ENCODE data around the gene UBE2D2. TPM values are rescaled to one million over a fixed set of nuclear protein-coding genes. Genes with fewer than 3 reads are reported as not detected.

Gene UBE2D2
- total RNA-seq, 4 donors from 2014 or later, result 65.2 to 114 (median 85.6) TPM

DNA sequence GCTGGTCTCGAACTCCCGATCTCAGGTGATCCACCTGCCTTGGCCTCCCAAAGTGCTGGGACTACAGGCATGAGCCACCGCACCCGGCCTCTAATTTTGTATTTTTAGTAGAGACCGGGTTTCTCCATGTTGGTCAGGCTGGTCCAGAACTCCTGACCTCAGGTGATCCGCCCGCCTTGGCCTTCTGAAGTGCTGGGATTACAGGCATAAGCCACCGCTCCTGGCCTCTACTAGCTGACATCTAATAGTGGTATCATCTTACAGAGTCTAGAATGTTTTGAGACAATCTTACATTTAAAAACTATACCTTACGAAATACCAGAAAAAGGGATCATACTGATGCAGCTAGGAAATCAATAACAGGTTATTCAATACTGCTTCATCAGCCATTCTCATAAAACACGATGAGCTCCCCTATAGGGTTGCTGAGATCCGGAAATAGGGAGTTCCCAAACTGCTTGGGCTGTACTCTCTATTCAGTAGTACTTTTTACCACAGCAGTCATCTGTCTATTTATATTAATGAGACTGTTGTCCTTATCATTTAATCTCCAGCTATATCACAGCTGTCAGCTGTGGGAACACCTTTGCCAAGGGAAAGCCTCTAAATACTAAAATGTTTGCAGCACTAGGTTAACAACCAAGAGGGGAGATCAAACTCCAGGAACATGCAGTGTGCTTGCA, 8.1 kb upstream of the UBE2D2 start:
- Histone ChIP-seq H3K4me3 (no peak overlapping the region), H3K9me3 (no peaks in the 10 kb centered on the region), H3K27me3 (no peaks in the 10 kb centered on the region), H3K4me1 (no peaks in the 10 kb centered on the region), H3K27ac (no peak overlapping the region), H3K36me3 (no peaks in the 10 kb centered on the region)
- TF ChIP-seq POLR2AphosphoS5 (IDR thresholded peaks at IDR 0.05) (no peak), POLR2A (IDR thresholded peaks at IDR 0.05) (no peak), EP300 (IDR thresholded peaks at IDR 0.05) (no peak)
- TF ChIP-seq, protein P1, sequence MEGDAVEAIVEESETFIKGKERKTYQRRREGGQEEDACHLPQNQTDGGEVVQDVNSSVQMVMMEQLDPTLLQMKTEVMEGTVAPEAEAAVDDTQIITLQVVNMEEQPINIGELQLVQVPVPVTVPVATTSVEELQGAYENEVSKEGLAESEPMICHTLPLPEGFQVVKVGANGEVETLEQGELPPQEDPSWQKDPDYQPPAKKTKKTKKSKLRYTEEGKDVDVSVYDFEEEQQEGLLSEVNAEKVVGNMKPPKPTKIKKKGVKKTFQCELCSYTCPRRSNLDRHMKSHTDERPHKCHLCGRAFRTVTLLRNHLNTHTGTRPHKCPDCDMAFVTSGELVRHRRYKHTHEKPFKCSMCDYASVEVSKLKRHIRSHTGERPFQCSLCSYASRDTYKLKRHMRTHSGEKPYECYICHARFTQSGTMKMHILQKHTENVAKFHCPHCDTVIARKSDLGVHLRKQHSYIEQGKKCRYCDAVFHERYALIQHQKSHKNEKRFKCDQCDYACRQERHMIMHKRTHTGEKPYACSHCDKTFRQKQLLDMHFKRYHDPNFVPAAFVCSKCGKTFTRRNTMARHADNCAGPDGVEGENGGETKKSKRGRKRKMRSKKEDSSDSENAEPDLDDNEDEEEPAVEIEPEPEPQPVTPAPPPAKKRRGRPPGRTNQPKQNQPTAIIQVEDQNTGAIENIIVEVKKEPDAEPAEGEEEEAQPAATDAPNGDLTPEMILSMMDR (IDR thresholded peaks at IDR 0.05), result no peak
- 92 to 94% methylated on average over 4 to 11 of the region's 11 CpGs for WGBS, 2 donors (ENCODE audit: low coverage in 1 of 2)
- ATAC-seq, result no peak

DNA sequence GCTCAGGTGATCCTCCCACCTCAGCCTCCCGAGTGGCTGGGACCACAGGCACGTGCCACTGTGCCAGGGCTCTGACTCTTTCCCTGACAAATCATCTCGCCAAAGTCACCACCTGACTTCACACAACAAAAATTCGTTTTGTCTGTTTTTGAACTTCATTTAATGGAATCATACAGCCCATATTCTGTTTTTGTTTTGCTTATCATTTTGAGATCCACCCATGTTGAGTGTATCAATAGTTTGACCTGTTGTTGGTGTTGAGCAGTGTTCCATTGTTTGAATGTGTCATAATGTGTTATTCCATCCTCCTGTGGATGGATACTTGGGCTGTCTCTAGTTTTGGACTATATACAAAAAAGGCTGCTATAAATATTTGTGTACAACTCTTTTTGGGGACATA, 6.9 kb upstream of the UBE2D2 start:
- no peak overlapping the region for H3K27ac ChIP-seq
- no peaks in the 10 kb centered on the region for H3K36me3 ChIP-seq
- 72 to 86% methylated on average over 3 to 4 of the region's 4 CpGs for WGBS, 2 donors (ENCODE audit: low coverage in 1 of 2)
- H3K4me1 ChIP-seq, result no peaks in the 10 kb centered on the region
- no peaks in the 10 kb centered on the region for H3K9me3 ChIP-seq
- no peak for ATAC-seq
- H3K27me3 ChIP-seq, result no peaks in the 10 kb centered on the region
- no peak overlapping the region for H3K4me3 ChIP-seq
- TF ChIP-seq POLR2A (IDR thresholded peaks at IDR 0.05), result no peak
- no peak for TF ChIP-seq EP300 (IDR thresholded peaks at IDR 0.05)
- TF ChIP-seq, protein P1 (IDR thresholded peaks at IDR 0.05), result no peak
- no peak for TF ChIP-seq POLR2AphosphoS5 (IDR thresholded peaks at IDR 0.05)

DNA sequence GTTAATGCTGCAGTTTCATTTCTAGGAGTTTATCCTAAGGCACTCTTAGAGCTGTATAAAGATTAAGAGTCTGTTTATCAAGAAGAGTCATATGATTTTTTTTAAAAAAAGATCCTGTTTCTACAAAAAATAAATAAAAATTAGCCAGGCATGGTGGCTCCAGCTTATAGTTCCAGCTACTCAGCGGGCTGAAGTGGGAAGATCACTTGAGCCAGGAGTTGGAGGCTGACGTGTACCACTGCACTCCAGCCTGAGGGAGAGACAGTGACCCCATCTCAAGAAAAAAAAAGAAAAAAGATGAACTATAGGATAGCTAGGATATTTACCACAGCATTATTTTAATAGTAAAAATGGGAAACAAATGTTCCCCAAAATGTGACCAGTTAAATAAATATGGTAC, 3.3 kb upstream of the UBE2D2 start:
- no peak overlapping the region for H3K4me3 ChIP-seq
- H3K4me1 ChIP-seq, result peaks cover 0 to 15% (median 5%) of the 10 kb centered on the region in 3 donors
- H3K27me3 ChIP-seq, result no peaks in the 10 kb centered on the region
- TF ChIP-seq EP300 (IDR thresholded peaks at IDR 0.05) (no peak), POLR2A (IDR thresholded peaks at IDR 0.05) (no peak), POLR2AphosphoS5 (IDR thresholded peaks at IDR 0.05) (no peak)
- TF ChIP-seq, protein P1 (IDR thresholded peaks at IDR 0.05), result no peak
- ATAC-seq, result no peak
- H3K36me3 ChIP-seq, result no peaks in the 10 kb centered on the region
- no peaks in the 10 kb centered on the region for H3K9me3 ChIP-seq
- 50 to 54% methylated on average over 2 of the region's 2 CpGs for WGBS, 2 donors (ENCODE audit: low coverage in 1 of 2)
- H3K27ac ChIP-seq, result no peak overlapping the region

DNA sequence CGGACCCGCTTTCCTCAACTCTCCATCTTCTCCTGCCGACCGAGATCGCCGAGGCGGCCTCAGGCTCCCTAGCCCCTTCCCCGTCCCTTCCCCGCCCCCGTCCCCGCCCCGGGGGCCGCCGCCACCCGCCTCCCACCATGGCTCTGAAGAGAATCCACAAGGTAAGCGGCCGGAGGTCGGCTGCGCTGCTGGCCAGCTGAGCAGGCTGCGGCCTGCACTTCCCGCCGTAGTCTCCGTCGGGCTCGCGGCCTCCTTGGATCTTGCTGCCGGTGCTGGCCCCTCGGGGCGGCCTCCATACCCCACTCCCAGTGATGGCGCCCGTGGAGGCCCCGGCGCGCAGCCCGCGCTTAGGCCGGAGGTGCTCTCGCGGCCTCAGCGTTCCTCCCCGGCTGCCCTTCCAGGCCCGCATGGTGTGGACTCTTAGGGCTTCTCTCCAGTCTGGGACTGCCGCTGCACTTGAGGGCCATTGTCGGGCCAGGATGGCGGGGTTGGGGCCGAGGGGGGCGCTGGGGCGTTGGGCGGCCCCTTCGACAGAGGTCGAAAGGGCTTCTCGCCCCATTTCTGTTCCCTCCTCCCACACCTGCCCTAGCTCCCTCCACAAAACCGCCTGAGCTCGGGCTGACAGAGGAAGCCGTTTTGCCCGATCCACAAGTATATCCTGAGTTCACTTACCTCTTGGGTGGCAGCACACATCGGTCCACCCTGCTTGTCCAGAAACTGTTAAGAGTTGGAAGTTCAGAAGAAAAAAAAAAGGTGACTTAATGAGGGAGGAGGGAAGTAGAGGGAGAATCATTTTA, 714 bp downstream of the UBE2D2 start:
- Histone ChIP-seq H3K27ac (peak overlapping the region; percentile 96 to 99 (median 98)), H3K27me3 (no peaks in the 10 kb centered on the region), H3K36me3 (no peaks in the 10 kb centered on the region), H3K4me1 (peaks cover 5 to 55% (median 32%) of the 10 kb centered on the region in 3 donors), H3K9me3 (no peaks in the 10 kb centered on the region), H3K4me3 (peak overlapping the region; percentile 81 to 97)
- no CpG with 5 or more reads among the region's 57 CpGs for WGBS, 2 donors (ENCODE audit: low coverage in 1 of 2)
- peak; percentile 40 for ATAC-seq
- TF ChIP-seq, protein P1 (IDR thresholded peaks at IDR 0.05), result no peak
- TF ChIP-seq POLR2AphosphoS5 (IDR thresholded peaks at IDR 0.05) (no peak), EP300 (IDR thresholded peaks at IDR 0.05) (no peak), POLR2A (IDR thresholded peaks at IDR 0.05) (no peak)

Measured in gastroesophageal sphincter (tissue), 4 donors.